Left ventricle myocardium inferior (tissue), 1 donor: ENCODE data around the gene ADAMTS2. TPM values are rescaled to one million over a fixed set of nuclear protein-coding genes. Genes with fewer than 3 reads are reported as not detected.

ENCODE experiments used
- DNase-seq: peaks from one replicate; pipeline ENCODE4 v3.0.0-alpha.2; 2020
- H3K27ac ChIP-seq: fragments of 200-600 bp; replicated peaks from 2 replicates; pipeline ENCODE4 v1.8.0; 2021
- H3K27me3 ChIP-seq: fragments of 200-600 bp; 2 replicates; pipeline ENCODE4 v1.8.0; 2021; ENCODE audit warnings: low read depth
- H3K36me3 ChIP-seq: fragments of 200-600 bp; 2 replicates; pipeline ENCODE4 v1.8.0; 2021
- H3K4me1 ChIP-seq: fragments of 200-600 bp; 2 replicates; pipeline ENCODE4 v1.8.0; 2021
- H3K4me3 ChIP-seq: fragments of 200-600 bp; 2 replicates; pipeline ENCODE4 v1.8.0; 2021; ENCODE audit warnings: mild to moderate bottlenecking, moderate library complexity
- H3K9me3 ChIP-seq: fragments of 200-600 bp; replicated peaks from 2 replicates; pipeline ENCODE4 v1.8.0; 2021
- intact Hi-C: fragments of 100-400 bp; cut with micrococcal nuclease; formaldehyde crosslinking; loops from one replicate; pipeline ENCODE4 v1.11.0; 2022
- total RNA-seq: library from RNA; stranded (reverse); fragmentation: NEBNext Ultra II Directional; extraction: Animal tissue kit (Norgen Biotek cat#: 25700); gene quantifications from one replicate; pipeline ENCODE4 v1.2.1, GENCODE V29; 2021
- TF ChIP-seq, protein P1 (sequence below): fragments of 200-600 bp; IDR thresholded peaks from 2 replicates; pipeline ENCODE4 v1.8.0; 2021; ENCODE audit warnings: antibody characterized with exemption, mild to moderate bottlenecking, borderline replicate concordance
- donor health status: DM: no; HTN: yes; CAD: no; lungs with severe emphysema.

ADAMTS2 gene
- total RNA-seq, 1 donor from 2014 or later = 4.6 TPM

DNA sequence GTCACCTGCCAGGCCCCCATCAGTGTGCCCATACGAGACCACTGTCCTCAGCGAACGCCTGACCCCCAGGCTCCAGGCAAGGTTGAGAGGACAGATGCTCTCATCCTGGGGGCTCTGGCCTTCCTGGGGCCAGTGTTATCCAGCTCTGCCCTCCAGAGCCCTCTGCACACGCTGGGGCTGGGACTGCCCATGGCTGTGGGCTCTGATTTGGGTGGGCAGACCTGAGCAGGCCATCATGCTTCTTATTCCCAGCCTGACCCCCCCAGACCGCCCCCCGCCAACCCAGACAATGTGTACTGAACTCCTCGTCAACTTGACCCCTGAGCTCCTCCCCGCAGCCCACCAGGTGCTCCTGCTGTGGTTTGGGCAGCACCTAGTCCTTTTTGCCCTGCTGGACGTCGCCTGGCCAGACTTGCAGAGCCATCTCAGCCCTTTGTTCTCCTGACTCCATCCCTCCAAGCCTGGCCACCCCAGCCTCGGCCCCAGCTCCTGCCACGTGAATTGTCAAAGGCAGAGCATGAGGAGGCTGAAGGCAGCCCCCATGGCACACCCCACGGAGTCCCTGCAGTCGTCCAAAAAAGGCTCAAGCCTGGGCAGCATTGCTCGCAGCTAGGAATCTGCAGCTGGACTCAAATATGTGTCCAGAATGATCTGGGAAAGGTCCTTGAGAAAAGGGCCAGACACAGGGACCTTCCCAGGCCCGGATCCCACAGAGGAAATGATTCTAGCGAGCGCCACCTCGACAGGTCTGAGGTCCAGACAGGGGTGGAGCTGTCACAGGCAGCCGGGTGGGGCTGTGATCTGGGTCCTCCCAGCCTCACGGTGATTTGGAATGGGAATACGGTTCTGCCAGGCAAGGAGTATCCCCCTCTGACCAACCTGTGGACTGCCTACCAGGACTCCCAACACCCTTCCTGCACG lies 87.0 kb downstream of the ADAMTS2 start:
- H3K9me3 ChIP-seq = no peaks in the 10 kb centered on the region
- intact Hi-C loops = no loop called here
- H3K36me3 ChIP-seq = no peaks in the 10 kb centered on the region
- peaks cover 15% of the 10 kb centered on the region for H3K4me1 ChIP-seq
- H3K27ac ChIP-seq = peak overlapping the region; percentile 36
- H3K27me3 ChIP-seq = no peaks in the 10 kb centered on the region
- DNase-seq = no peak
- H3K4me3 ChIP-seq = no peak overlapping the region
- TF ChIP-seq, protein P1, sequence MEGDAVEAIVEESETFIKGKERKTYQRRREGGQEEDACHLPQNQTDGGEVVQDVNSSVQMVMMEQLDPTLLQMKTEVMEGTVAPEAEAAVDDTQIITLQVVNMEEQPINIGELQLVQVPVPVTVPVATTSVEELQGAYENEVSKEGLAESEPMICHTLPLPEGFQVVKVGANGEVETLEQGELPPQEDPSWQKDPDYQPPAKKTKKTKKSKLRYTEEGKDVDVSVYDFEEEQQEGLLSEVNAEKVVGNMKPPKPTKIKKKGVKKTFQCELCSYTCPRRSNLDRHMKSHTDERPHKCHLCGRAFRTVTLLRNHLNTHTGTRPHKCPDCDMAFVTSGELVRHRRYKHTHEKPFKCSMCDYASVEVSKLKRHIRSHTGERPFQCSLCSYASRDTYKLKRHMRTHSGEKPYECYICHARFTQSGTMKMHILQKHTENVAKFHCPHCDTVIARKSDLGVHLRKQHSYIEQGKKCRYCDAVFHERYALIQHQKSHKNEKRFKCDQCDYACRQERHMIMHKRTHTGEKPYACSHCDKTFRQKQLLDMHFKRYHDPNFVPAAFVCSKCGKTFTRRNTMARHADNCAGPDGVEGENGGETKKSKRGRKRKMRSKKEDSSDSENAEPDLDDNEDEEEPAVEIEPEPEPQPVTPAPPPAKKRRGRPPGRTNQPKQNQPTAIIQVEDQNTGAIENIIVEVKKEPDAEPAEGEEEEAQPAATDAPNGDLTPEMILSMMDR = no peak

DNA sequence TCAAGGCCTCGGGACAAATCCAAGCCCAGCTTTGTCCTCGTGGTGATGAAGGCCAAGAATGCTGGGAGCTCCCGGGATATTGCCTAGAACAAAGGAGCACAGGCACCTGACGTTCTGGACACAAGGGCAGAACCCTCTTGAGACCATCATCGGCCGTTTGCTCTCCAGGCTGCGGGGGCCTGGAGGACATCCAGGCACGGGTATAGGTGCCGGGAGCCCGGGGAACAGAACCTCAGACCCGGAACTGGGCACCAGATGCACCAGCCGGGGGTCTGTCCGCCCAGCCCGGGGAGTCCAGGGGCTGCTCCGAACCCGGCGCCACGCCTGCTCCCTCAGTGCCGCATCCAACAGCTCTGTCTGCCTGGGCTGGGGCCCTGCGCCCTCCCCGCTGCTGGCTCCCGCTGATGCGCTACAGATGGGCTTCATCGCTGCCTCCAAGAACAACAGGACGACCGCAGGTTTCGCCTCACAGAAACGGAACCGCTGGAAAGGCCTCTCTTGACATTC lies 88.0 kb downstream of the ADAMTS2 start:
- H3K4me3 ChIP-seq = no peak overlapping the region
- H3K4me1 ChIP-seq = peaks cover 15% of the 10 kb centered on the region
- intact Hi-C loops = no loop called here
- no peaks in the 10 kb centered on the region for H3K27me3 ChIP-seq
- DNase-seq = peak; percentile 47
- H3K27ac ChIP-seq = peak overlapping the region; percentile 36
- H3K9me3 ChIP-seq = no peaks in the 10 kb centered on the region
- TF ChIP-seq, protein P1 = no peak
- H3K36me3 ChIP-seq = no peaks in the 10 kb centered on the region

DNA sequence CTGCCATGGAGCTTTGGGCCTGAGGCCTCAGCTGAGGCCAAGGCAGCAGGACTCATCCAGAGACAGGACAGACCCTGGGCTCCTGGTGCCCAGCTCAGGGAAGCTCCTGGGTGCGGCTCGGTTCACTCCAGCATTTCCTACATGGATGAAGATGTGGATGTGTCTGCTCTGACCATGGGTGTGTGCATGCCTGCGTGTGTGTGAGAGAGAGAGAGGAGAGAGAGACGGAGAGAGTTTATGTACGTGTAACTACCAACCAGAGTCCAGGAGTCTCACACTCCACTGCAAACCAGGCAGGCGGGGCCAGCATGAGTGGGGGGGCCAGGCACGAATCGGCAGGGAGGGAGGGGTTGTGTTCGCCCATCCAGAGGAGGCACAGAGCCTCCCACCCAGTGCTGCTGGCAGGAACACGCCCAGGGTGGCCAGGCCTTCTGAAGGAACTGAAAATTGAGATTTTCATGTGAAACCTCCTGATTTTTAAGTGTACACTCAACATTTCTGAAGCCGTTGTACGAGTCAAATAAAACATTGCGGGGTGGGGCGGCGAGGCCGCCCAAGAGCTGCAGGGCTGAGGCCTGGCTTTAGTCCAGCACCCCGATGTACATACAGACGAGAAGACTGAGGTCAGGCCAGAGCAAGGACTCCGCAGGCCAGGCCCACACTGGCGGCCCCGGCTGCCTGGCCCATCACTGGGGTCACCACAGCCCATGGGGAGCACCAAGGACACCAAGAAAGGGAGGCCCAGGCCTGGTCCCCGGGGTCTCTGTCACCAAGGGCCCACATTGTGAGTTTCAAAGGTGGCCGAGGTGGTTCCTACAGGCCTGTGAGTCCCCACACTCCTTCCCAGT lies 88.7 kb downstream of the ADAMTS2 start:
- no peaks in the 10 kb centered on the region for H3K9me3 ChIP-seq
- H3K27ac ChIP-seq = no peak overlapping the region
- TF ChIP-seq, protein P1 = no peak
- intact Hi-C loops = no loop called here
- DNase-seq = no peak
- H3K4me3 ChIP-seq = no peak overlapping the region
- H3K4me1 ChIP-seq = peaks cover 15% of the 10 kb centered on the region
- H3K36me3 ChIP-seq = no peaks in the 10 kb centered on the region
- H3K27me3 ChIP-seq = no peaks in the 10 kb centered on the region

DNA sequence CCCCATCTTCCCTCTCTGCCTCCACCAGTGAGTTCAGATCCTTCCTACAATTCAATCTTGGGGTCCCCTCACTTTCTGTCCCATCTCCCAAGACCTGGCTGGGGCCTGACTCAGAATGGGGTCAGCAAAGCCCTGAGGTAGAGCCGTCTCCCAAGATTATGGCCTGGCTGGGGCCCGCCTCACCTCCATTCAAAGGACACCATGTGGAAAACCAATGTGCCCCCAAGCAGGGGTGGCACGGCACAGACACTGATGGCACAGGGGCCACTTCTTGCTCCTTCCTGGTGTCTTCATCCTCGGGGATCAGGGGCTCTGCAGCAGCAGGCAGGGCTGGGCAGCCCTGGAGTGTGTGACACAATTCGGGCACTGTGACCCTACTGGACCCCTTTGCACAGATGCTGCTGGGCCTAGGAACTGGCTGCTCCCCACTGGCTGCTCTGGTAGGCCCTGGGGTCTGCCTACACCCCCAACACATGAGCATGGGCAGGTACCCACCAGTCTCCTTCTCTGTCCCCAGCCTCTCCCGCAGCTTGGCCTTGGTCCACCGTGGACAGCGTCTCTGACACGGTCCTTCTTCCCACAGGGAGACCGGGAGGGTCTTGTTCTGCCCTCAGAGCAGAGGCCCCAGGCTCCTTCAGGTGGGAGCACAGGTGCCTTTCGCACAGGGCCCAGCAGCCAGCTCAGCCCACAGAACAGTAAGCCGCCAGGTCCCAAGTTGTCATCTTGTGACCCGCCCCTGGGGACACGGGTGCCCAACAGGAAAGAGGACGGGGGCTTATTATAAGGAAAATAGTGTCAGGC lies 89.5 kb downstream of the ADAMTS2 start:
- H3K27ac ChIP-seq = no peak overlapping the region
- H3K27me3 ChIP-seq = no peaks in the 10 kb centered on the region
- peaks cover 15% of the 10 kb centered on the region for H3K4me1 ChIP-seq
- H3K4me3 ChIP-seq = no peak overlapping the region
- intact Hi-C loops = no loop called here
- H3K9me3 ChIP-seq = no peaks in the 10 kb centered on the region
- no peaks in the 10 kb centered on the region for H3K36me3 ChIP-seq
- TF ChIP-seq, protein P1 = no peak
- no peak for DNase-seq
